ENCODE results near the gene CAMTA1.

DNA sequence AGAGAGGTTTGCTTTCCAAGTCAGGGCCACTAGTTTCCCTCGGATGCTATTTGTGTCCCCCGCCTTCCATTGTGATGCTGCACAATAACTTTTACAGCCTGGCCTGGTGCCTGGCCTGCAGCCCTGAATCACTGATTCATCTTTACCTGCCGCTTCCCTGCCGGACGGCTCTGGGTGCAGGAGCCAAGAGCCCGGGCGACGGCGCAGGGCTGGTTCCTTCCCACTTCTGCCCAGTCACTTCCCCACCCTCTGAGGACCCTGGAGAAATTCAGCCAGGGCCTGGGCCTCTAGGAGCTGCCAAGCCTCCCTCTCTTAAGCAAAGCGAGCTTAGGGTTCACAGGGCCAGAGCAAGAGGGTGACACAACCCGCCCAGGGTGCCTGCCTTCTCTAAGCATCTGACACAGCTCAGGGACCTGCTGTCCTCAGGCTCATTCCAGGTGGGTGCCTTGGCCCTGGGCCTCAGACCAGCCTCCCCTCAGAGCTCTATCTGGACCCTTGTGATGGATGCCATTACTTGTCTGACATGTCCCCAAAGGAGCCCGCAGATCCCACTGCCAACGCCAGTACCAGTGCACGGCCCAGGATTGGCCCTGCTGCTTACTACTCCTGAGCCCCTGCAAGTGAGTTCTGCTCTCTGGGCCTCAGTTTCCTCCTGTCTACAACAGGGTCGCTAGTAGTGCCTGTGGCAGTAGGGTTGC is 604.8 kb downstream of the CAMTA1 start:
- TF ChIP-seq, protein P1, sequence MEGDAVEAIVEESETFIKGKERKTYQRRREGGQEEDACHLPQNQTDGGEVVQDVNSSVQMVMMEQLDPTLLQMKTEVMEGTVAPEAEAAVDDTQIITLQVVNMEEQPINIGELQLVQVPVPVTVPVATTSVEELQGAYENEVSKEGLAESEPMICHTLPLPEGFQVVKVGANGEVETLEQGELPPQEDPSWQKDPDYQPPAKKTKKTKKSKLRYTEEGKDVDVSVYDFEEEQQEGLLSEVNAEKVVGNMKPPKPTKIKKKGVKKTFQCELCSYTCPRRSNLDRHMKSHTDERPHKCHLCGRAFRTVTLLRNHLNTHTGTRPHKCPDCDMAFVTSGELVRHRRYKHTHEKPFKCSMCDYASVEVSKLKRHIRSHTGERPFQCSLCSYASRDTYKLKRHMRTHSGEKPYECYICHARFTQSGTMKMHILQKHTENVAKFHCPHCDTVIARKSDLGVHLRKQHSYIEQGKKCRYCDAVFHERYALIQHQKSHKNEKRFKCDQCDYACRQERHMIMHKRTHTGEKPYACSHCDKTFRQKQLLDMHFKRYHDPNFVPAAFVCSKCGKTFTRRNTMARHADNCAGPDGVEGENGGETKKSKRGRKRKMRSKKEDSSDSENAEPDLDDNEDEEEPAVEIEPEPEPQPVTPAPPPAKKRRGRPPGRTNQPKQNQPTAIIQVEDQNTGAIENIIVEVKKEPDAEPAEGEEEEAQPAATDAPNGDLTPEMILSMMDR (IDR thresholded peaks at IDR 0.05; ENCODE audit: low read length) = no peak
- TF ChIP-seq EZH2phosphoT487 (IDR thresholded peaks at IDR 0.05; ENCODE audit: low read length) = no peak
